RKO (cell line): Measurements from ENCODE around the gene DAZ3.
"Not testable (repeated sequence)": the region's sequence is repeated elsewhere in the genome, so short reads cannot be mapped to it uniquely, and the experiment has no call there.

Experiments used
- DNase-seq: peaks from one replicate; pipeline ENCODE4 v3.0.0-alpha.2; 2016; ENCODE audit warnings: low spot score

The DAZ3 gene, protein sequence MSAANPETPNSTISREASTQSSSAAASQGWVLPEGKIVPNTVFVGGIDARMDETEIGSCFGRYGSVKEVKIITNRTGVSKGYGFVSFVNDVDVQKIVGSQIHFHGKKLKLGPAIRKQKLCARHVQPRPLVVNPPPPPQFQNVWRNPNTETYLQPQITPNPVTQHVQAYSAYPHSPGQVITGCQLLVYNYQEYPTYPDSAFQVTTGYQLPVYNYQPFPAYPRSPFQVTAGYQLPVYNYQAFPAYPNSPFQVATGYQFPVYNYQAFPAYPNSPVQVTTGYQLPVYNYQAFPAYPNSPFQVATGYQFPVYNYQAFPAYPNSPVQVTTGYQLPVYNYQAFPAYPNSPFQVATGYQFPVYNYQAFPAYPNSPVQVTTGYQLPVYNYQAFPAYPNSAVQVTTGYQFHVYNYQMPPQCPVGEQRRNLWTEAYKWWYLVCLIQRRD

DNA sequence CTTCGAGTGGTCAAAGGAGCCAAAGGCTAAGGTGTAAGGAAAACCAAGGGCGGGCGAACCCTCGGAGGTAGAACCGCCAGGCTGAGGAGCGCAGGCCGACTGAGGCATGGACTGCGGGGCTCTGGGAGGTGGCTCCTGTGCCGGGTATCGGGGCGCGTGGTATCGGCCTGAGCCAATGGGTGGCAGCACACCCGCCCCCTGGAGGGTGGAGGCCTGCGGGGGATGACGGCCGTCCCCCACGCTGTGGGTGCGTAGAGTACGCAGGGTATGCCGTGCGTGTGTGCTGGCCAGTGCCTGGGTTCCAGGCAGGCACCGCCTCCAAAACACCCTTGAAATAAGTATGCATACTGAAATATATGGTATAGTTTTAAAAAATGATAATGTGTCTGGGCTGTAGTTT, at the start of gene DAZ3:
TSS of gene DAZ3 (minus strand) at position 101 of the 400 bp plus-strand sequence. CDS start 208 bp downstream, outside the sequence.
- DNase-seq = not testable (repeated sequence)

DNA sequence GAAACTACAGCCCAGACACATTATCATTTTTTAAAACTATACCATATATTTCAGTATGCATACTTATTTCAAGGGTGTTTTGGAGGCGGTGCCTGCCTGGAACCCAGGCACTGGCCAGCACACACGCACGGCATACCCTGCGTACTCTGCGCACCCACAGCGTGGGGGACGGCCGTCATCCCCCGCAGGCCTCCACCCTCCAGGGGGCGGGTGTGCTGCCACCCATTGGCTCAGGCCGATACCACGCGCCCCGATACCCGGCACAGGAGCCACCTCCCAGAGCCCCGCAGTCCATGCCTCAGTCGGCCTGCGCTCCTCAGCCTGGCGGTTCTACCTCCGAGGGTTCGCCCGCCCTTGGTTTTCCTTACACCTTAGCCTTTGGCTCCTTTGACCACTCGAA, 20.4 kb upstream of the DAZ3 start, which contains the start of gene DAZ4:
TSS of gene DAZ4 (plus strand) at position 301 of the 400 bp plus-strand sequence. CDS start 208 bp downstream, outside the sequence.
- DNase-seq = not testable (repeated sequence)

DNA sequence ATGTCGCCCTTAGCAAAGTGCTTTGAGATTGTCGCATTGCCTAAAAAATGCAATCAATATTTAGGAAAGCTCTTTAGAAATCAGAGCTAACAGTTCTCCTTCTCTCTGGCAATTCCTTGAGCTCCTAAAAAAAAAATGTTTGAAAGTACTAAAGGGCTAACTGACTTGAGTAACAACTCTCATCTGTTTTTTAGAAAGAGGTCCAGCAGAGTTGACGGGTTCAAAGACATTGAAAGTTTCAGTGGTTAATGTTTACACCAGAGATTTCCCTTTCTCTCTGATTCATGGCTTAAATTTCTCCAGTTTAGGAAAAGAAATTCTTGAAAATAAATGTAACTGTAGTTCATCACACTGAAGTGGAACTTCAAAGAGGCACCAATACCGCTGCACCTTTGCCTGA, 11.9 kb upstream of the DAZ3 start:
- DNase-seq = not testable (repeated sequence)

DNA sequence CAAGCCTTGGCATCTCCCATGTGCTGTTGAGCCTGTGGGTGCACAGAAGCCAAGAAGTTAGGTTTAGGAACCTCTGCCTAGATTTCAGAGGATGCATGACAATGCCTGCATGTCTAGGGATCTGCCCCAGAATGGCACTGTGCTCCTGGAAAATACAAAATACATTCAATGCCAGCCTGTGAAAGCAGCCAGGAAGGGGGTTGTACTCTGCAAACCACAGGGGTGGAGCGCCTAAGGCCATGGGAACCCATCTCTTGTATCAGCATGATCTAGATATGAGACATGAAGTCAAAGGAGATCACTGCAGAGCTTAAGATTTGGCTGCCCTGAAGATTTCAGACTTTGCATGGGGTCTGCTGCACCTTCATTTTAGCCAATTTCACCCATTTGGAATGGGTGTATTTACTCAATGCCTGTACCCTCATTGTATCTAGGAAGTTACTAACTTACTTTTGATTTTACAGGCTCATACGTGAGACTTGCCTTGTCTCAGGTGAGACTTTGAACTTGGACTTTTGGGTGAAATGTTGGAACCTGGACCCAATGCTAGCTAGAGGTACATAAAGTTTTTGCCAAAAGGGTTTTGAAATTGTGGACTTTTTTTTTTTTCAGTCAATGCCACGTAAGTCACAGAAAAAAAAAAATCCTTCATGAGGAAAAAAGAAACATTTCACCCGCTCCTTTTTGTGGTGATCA, 11.1 kb upstream of the DAZ3 start:
- DNase-seq = not testable (repeated sequence)

DNA sequence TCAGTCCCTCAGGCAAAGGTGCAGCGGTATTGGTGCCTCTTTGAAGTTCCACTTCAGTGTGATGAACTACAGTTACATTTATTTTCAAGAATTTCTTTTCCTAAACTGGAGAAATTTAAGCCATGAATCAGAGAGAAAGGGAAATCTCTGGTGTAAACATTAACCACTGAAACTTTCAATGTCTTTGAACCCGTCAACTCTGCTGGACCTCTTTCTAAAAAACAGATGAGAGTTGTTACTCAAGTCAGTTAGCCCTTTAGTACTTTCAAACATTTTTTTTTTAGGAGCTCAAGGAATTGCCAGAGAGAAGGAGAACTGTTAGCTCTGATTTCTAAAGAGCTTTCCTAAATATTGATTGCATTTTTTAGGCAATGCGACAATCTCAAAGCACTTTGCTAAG, 8.6 kb upstream of the DAZ3 start:
- not testable (repeated sequence) for DNase-seq
